ENCODE data around the gene CALCR.
A peak's percentile ranks its signal among the peaks of the same experiment; 100 is the strongest.

CALCR gene

DNA sequence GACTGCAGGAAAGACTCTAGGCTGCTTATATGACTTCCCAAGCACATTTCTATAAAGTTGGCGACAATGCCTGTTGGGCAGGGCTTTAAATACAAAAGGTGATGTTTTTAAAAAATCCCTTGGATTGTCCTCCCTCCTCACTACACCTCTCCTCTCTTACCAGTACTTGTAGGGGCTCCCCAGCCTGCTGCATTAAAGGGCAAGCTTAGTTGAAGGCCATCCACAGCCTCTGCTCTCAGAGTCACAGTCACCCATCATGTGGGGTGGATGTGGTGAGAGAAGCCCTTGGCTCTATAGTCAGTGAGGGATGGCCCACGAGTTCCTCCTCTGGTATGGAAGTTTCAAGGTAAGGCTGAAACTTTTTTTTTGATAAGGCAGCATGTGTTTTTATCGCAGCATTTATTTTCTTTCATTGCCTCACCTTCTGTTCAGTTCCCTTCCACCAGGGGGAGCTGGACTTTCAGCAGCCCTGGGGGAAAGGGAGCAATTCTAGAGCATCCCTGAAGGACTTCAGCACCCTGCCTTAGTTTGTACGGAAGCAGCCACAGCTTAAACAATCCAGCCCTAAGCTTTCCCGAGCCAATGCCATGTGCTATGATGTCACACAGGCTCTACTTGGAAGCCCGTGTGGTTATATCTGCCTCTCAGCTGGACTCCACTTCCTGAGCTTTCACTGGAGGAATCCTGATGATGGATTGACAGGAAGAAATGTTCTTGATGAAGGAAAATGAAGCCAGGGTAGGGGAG, 131.9 kb downstream of the CALCR start:
- TF ChIP-seq, protein P1, sequence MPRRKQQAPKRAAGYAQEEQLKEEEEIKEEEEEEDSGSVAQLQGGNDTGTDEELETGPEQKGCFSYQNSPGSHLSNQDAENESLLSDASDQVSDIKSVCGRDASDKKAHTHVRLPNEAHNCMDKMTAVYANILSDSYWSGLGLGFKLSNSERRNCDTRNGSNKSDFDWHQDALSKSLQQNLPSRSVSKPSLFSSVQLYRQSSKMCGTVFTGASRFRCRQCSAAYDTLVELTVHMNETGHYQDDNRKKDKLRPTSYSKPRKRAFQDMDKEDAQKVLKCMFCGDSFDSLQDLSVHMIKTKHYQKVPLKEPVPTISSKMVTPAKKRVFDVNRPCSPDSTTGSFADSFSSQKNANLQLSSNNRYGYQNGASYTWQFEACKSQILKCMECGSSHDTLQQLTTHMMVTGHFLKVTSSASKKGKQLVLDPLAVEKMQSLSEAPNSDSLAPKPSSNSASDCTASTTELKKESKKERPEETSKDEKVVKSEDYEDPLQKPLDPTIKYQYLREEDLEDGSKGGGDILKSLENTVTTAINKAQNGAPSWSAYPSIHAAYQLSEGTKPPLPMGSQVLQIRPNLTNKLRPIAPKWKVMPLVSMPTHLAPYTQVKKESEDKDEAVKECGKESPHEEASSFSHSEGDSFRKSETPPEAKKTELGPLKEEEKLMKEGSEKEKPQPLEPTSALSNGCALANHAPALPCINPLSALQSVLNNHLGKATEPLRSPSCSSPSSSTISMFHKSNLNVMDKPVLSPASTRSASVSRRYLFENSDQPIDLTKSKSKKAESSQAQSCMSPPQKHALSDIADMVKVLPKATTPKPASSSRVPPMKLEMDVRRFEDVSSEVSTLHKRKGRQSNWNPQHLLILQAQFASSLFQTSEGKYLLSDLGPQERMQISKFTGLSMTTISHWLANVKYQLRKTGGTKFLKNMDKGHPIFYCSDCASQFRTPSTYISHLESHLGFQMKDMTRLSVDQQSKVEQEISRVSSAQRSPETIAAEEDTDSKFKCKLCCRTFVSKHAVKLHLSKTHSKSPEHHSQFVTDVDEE (CRISPR knock-in tag; IDR thresholded peaks at IDR 0.05): no peak
- TF ChIP-seq ARNTL (CRISPR knock-in tag; IDR thresholded peaks at IDR 0.05; ENCODE audit: borderline replicate concordance, low read depth) (no peak), ZNF565 (CRISPR knock-in tag; conservative IDR thresholded peaks at IDR 0.05; ENCODE audit: low read depth) (no peak), ZNF70 (CRISPR knock-in tag; IDR thresholded peaks at IDR 0.05) (no peak), ISL1 (CRISPR knock-in tag; IDR thresholded peaks at IDR 0.05) (no peak), TCF4 (CRISPR knock-in tag; IDR thresholded peaks at IDR 0.05; ENCODE audit: borderline replicate concordance) (no peak), ZFP30 (CRISPR knock-in tag; IDR thresholded peaks at IDR 0.05) (no peak), GLIS3 (CRISPR knock-in tag; IDR thresholded peaks at IDR 0.05) (no peak), ZFP3 (CRISPR knock-in tag; IDR thresholded peaks at IDR 0.05) (no peak), PPARA (CRISPR knock-in tag; IDR thresholded peaks at IDR 0.05; ENCODE audit: borderline replicate concordance) (no peak), ESRRG (CRISPR knock-in tag; IDR thresholded peaks at IDR 0.05) (no peak), OSR1 (CRISPR knock-in tag; IDR thresholded peaks at IDR 0.05) (no peak), ZC3H10 (CRISPR knock-in tag; IDR thresholded peaks at IDR 0.05) (no peak), TOX (CRISPR knock-in tag; IDR thresholded peaks at IDR 0.05; ENCODE audit: borderline replicate concordance) (no peak), SNAI2 (CRISPR knock-in tag; IDR thresholded peaks at IDR 0.05) (no peak), ZNF8 (CRISPR knock-in tag; IDR thresholded peaks at IDR 0.05) (no peak)
- TF ChIP-seq, protein P2, sequence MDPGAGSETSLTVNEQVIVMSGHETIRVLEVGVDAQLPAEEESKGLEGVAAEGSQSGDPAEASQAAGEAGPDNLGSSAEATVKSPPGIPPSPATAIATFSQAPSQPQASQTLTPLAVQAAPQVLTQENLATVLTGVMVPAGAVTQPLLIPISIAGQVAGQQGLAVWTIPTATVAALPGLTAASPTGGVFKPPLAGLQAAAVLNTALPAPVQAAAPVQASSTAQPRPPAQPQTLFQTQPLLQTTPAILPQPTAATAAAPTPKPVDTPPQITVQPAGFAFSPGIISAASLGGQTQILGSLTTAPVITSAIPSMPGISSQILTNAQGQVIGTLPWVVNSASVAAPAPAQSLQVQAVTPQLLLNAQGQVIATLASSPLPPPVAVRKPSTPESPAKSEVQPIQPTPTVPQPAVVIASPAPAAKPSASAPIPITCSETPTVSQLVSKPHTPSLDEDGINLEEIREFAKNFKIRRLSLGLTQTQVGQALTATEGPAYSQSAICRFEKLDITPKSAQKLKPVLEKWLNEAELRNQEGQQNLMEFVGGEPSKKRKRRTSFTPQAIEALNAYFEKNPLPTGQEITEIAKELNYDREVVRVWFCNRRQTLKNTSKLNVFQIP (CRISPR knock-in tag; IDR thresholded peaks at IDR 0.05; ENCODE audit: borderline replicate concordance, low read depth): no peak
- TF ChIP-seq, protein P3, sequence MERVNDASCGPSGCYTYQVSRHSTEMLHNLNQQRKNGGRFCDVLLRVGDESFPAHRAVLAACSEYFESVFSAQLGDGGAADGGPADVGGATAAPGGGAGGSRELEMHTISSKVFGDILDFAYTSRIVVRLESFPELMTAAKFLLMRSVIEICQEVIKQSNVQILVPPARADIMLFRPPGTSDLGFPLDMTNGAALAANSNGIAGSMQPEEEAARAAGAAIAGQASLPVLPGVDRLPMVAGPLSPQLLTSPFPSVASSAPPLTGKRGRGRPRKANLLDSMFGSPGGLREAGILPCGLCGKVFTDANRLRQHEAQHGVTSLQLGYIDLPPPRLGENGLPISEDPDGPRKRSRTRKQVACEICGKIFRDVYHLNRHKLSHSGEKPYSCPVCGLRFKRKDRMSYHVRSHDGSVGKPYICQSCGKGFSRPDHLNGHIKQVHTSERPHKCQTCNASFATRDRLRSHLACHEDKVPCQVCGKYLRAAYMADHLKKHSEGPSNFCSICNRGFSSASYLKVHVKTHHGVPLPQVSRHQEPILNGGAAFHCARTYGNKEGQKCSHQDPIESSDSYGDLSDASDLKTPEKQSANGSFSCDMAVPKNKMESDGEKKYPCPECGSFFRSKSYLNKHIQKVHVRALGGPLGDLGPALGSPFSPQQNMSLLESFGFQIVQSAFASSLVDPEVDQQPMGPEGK (CRISPR knock-in tag; IDR thresholded peaks at IDR 0.05; ENCODE audit: borderline replicate concordance): no peak
- TF ChIP-seq, protein P4, sequence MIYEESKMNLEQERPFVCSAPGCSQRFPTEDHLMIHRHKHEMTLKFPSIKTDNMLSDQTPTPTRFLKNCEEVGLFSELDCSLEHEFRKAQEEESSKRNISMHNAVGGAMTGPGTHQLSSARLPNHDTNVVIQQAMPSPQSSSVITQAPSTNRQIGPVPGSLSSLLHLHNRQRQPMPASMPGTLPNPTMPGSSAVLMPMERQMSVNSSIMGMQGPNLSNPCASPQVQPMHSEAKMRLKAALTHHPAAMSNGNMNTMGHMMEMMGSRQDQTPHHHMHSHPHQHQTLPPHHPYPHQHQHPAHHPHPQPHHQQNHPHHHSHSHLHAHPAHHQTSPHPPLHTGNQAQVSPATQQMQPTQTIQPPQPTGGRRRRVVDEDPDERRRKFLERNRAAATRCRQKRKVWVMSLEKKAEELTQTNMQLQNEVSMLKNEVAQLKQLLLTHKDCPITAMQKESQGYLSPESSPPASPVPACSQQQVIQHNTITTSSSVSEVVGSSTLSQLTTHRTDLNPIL (CRISPR knock-in tag; IDR thresholded peaks at IDR 0.05; ENCODE audit: low read depth): no peak
- peak; percentile 91 for ATAC-seq

GRCh38 chr7:93435791-93436190, 138.7 kb downstream of the CALCR start:
- no peak for ATAC-seq
- TF ChIP-seq RARB (CRISPR knock-in tag; IDR thresholded peaks at IDR 0.05): no peak
- no peak for TF ChIP-seq BACH2 (CRISPR knock-in tag; IDR thresholded peaks at IDR 0.05; ENCODE audit: borderline replicate concordance)
- no peak for TF ChIP-seq GLIS3 (CRISPR knock-in tag; IDR thresholded peaks at IDR 0.05)
- TF ChIP-seq ISL1 (CRISPR knock-in tag; IDR thresholded peaks at IDR 0.05): no peak
- TF ChIP-seq TOX (CRISPR knock-in tag; IDR thresholded peaks at IDR 0.05; ENCODE audit: borderline replicate concordance): no peak
- TF ChIP-seq ZNF565 (CRISPR knock-in tag; conservative IDR thresholded peaks at IDR 0.05; ENCODE audit: low read depth): no peak
- TF ChIP-seq, protein P1 (CRISPR knock-in tag; IDR thresholded peaks at IDR 0.05): no peak
- no peak for TF ChIP-seq SNAI2 (CRISPR knock-in tag; IDR thresholded peaks at IDR 0.05)
- TF ChIP-seq, protein P2 (CRISPR knock-in tag; IDR thresholded peaks at IDR 0.05; ENCODE audit: borderline replicate concordance, low read depth): no peak
- TF ChIP-seq OSR1 (CRISPR knock-in tag; IDR thresholded peaks at IDR 0.05): no peak
- no peak for TF ChIP-seq ZNF70 (CRISPR knock-in tag; IDR thresholded peaks at IDR 0.05)
- TF ChIP-seq CSDC2 (CRISPR knock-in tag; IDR thresholded peaks at IDR 0.05): no peak
- no peak for TF ChIP-seq PPARA (CRISPR knock-in tag; IDR thresholded peaks at IDR 0.05; ENCODE audit: borderline replicate concordance)
- TF ChIP-seq ESRRG (CRISPR knock-in tag; IDR thresholded peaks at IDR 0.05): no peak
- TF ChIP-seq TCF4 (CRISPR knock-in tag; IDR thresholded peaks at IDR 0.05; ENCODE audit: borderline replicate concordance): no peak
- TF ChIP-seq, protein P3 (CRISPR knock-in tag; IDR thresholded peaks at IDR 0.05; ENCODE audit: borderline replicate concordance): no peak
- no peak for TF ChIP-seq ZFP30 (CRISPR knock-in tag; IDR thresholded peaks at IDR 0.05)
